H9 (cell line): ENCODE measurements around the gene TACR1. TPM values are rescaled to one million over a fixed set of nuclear protein-coding genes. Genes with fewer than 3 reads are reported as not detected.

Experiments
- DNase-seq: peaks from one replicate; pipeline ENCODE4 v3.0.0-alpha.2; 2017
- H2AFZ ChIP-seq: one replicate; pipeline ENCODE4 v1.6.1; 2013; ENCODE audit warnings: mild to moderate bottlenecking, low read length, control low read depth, moderate library complexity
- H2AK5ac ChIP-seq: 2 replicates; pipeline ENCODE4 v1.6.1; 2013; ENCODE audit warnings: low read length, control low read depth, mixed read lengths; ENCODE audit not compliant: insufficient read length
- H2BK120ac ChIP-seq: one replicate; pipeline ENCODE4 v1.6.1; 2013; ENCODE audit warnings: low read depth, mild to moderate bottlenecking, low read length, control low read depth, inconsistent platforms; ENCODE audit not compliant: poor library complexity, severe bottlenecking
- H2BK12ac ChIP-seq: 2 replicates; pipeline ENCODE4 v1.6.1; 2013; ENCODE audit warnings: low read length, control low read depth, mixed read lengths, low read depth; ENCODE audit not compliant: insufficient read length
- H2BK15ac ChIP-seq: 2 replicates; pipeline ENCODE4 v1.6.1; 2013; ENCODE audit warnings: low read depth, low read length, control low read depth
- H2BK20ac ChIP-seq: one replicate; pipeline ENCODE4 v1.6.1; 2013; ENCODE audit warnings: low read depth, mild to moderate bottlenecking, low read length, control low read depth, inconsistent platforms; ENCODE audit not compliant: poor library complexity, severe bottlenecking
- H2BK5ac ChIP-seq: 2 replicates; pipeline ENCODE4 v1.6.1; 2013; ENCODE audit warnings: low read length, control low read depth, mixed read lengths; ENCODE audit not compliant: insufficient read length
- H3K14ac ChIP-seq: 2 replicates; pipeline ENCODE4 v1.6.1; 2013; ENCODE audit warnings: low read length, control low read depth; ENCODE audit not compliant: insufficient read depth
- H3K18ac ChIP-seq: 2 replicates; pipeline ENCODE4 v1.6.1; 2013; ENCODE audit warnings: low read depth, mild to moderate bottlenecking, mixed read lengths, low read length, control low read depth; ENCODE audit not compliant: insufficient read length
- H3K23ac ChIP-seq: 2 replicates; pipeline ENCODE4 v1.6.1; 2013; ENCODE audit warnings: low read length, control low read depth, mixed read lengths, low read depth; ENCODE audit not compliant: insufficient read length
- H3K23me2 ChIP-seq: 2 replicates; pipeline ENCODE4 v1.6.1; 2013; ENCODE audit warnings: low read depth, mild to moderate bottlenecking, mixed read lengths, low read length, control low read depth; ENCODE audit not compliant: insufficient read length, poor library complexity, severe bottlenecking
- H3K27ac ChIP-seq: 2 replicates; pipeline ENCODE4 v1.5.1; 2013; ENCODE audit warnings: low read length, control low read depth, mixed read lengths, low read depth; ENCODE audit not compliant: insufficient read length
- H3K27me3 ChIP-seq: 2 replicates; pipeline ENCODE4 v1.6.1; 2013; ENCODE audit warnings: low read length, control low read depth, inconsistent platforms; ENCODE audit not compliant: insufficient read depth
- H3K4ac ChIP-seq: 2 replicates; pipeline ENCODE4 v1.6.1; 2013; ENCODE audit warnings: low read depth, mild to moderate bottlenecking, control low read depth, inconsistent platforms, low read length, moderate library complexity
- H3K4me1 ChIP-seq: 2 replicates; pipeline ENCODE4 v1.6.1; 2013; ENCODE audit warnings: low read length, control low read depth, inconsistent platforms; ENCODE audit not compliant: insufficient read depth
- H3K4me2 ChIP-seq: 2 replicates; pipeline ENCODE4 v1.6.1; 2013; ENCODE audit warnings: low read length, control low read depth, mixed read lengths; ENCODE audit not compliant: insufficient read length, insufficient read depth
- H3K56ac ChIP-seq: 2 replicates; pipeline ENCODE4 v1.6.1; 2013; ENCODE audit warnings: low read depth, mild to moderate bottlenecking, mixed read lengths, low read length, control low read depth; ENCODE audit not compliant: insufficient read length
- H3K79me1 ChIP-seq: 2 replicates; pipeline ENCODE4 v1.6.1; 2013; ENCODE audit warnings: low read depth, mild to moderate bottlenecking, moderate library complexity, low read length, control low read depth, inconsistent platforms; ENCODE audit not compliant: insufficient read depth, poor library complexity, severe bottlenecking
- H3K79me2 ChIP-seq: 2 replicates; pipeline ENCODE4 v1.6.1; 2013; ENCODE audit warnings: low read length, control low read depth, inconsistent platforms; ENCODE audit not compliant: insufficient read depth
- H3K9ac ChIP-seq: 2 replicates; pipeline ENCODE4 v1.6.1; 2013; ENCODE audit warnings: low read length, control low read depth, mixed read lengths; ENCODE audit not compliant: insufficient read length; ENCODE audit errors: extremely low read depth
- H3K9me3 ChIP-seq: one replicate; pipeline ENCODE4 v1.6.1; 2013; ENCODE audit warnings: low read depth, low read length, inconsistent platforms; ENCODE audit not compliant: control insufficient read depth
- H3T11ph ChIP-seq: one replicate; pipeline ENCODE4 v1.6.1; 2013; ENCODE audit warnings: mild to moderate bottlenecking, low read length, control low read depth, inconsistent platforms
- H4K20me1 ChIP-seq: one replicate; pipeline ENCODE4 v1.6.1; 2013; ENCODE audit not compliant: control insufficient read depth, insufficient read length, insufficient read depth
- H4K5ac ChIP-seq: 2 replicates; pipeline ENCODE4 v1.6.1; 2013; ENCODE audit warnings: low read depth, mild to moderate bottlenecking, mixed read lengths, low read length, control low read depth; ENCODE audit not compliant: insufficient read length
- H4K8ac ChIP-seq: replicated peaks from 2 replicates; pipeline ENCODE4 v1.6.1; 2013; ENCODE audit warnings: low read length, control low read depth, mixed read lengths, low read depth; ENCODE audit not compliant: insufficient read length
- H4K91ac ChIP-seq: 2 replicates; pipeline ENCODE4 v1.6.1; 2013; ENCODE audit warnings: low read depth, mild to moderate bottlenecking, moderate library complexity, mixed read lengths, low read length, control low read depth; ENCODE audit not compliant: insufficient read length
- H3K27ac Mint-ChIP-seq, 3 experiments: 2 replicates in 2 of 3; 3 replicates in 1 of 3; pipeline ENCODE4 v1.8.0; 2020 to 2021; ENCODE audit warnings: mixed read lengths in 3 of 3, mild to moderate bottlenecking in 1 of 3, moderate library complexity in 1 of 3
- H3K27me3 Mint-ChIP-seq: 2 replicates; pipeline ENCODE4 v1.8.0; 2021; ENCODE audit warnings: low read depth, mild to moderate bottlenecking, moderate library complexity, mixed read lengths
- H3K36me3 Mint-ChIP-seq, 3 experiments: 2 replicates in 2 of 3; 3 replicates in 1 of 3; pipeline ENCODE4 v1.8.0; 2020 to 2021; ENCODE audit warnings: low read depth in 3 of 3, mixed read lengths in 3 of 3; ENCODE audit not compliant: insufficient read depth in 1 of 3
- H3K4me1 Mint-ChIP-seq, 2 experiments: 2 replicates each; pipeline ENCODE4 v1.8.0; 2020; ENCODE audit warnings: mixed read lengths in 2 of 2
- H3K4me3 Mint-ChIP-seq, 2 experiments: 2 replicates in 1 of 2; 3 replicates in 1 of 2; pipeline ENCODE4 v1.8.0; 2020 to 2021; ENCODE audit warnings: mild to moderate bottlenecking in 2 of 2, mixed read lengths in 2 of 2, moderate library complexity in 1 of 2
- H3K9me3 Mint-ChIP-seq, 2 experiments: 2 replicates in 1 of 2; 3 replicates in 1 of 2; pipeline ENCODE4 v1.8.0; 2020; ENCODE audit warnings: mild to moderate bottlenecking in 2 of 2, mixed read lengths in 2 of 2, moderate library complexity in 1 of 2
- WGBS: extraction: QIAGEN DNeasy Blood & Tissue Kit; methylation state at CpG from one replicate; pipeline ENCODE4 v1.1.7; 2013; ENCODE audit warnings: missing lambda C conversion rate, low lambda C conversion rate, mixed read lengths; ENCODE audit not compliant: insufficient read length; ENCODE audit errors: extremely low coverage; 5-methylcytosine and 5-hydroxymethylcytosine counted together
- total RNA-seq: library from RNA; stranded (reverse); gene quantifications from 2 replicates; pipeline ENCODE4 v1.2.1, GENCODE V29; 2021
- TF ChIP-seq, protein P1 (sequence below): fragments of 200-600 bp; sonication (generic); conservative IDR thresholded peaks from 3 replicates; pipeline ENCODE4 v1.8.0; 2021; ENCODE audit warnings: antibody characterized with exemption, mild to moderate bottlenecking

The TACR1 gene
- total RNA-seq, 1 experiment from 2014 or later = 1.4 TPM

DNA sequence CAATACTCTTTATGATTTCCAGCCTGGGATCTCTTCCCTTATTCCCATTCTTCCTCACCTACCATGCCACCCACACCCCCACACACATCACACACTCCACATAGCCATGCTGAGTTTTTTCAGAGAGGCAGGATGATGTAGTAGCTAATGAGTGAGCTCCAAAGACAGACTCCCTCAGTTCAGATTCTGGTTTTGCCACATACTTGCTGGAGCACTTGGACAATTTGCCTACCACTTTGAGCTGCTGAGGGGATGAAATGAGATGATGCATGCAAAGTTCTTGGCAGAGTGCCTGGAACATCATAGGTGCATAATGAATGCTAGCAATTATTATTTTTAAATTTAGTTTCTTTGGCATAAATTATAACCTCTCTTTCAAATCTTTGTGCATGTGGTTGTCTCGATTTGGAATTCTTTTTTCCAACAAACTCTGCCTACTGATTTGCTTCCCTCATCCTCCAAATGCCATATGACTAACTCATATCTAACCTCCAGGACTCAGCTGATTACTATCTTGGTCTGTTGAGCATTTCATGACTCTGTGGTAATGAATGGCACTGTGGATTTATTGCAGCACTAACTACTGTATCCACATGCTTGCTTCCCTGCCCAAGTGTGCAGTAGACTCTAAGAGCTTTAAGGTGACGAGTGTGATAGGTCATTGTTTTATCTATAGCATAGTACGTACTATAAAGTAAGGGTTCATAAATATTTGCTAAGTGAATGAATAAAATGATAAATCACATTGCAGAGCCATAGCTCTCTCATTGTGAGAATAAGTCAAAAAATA is 99.1 kb downstream of the TACR1 start:
- H3T11ph ChIP-seq = no peak overlapping the region
- peaks cover 5 to 7% of the 10 kb centered on the region in 2 experiments for H3K9me3 Mint-ChIP-seq
- no peak overlapping the region for H3K9ac ChIP-seq
- H3K27ac Mint-ChIP-seq = no peak overlapping the region
- H3K27ac ChIP-seq = no peak overlapping the region
- no peak overlapping the region for H3K4me2 ChIP-seq
- no peak overlapping the region for H3K23ac ChIP-seq
- H4K91ac ChIP-seq = no peak overlapping the region
- no peaks in the 10 kb centered on the region for H3K79me1 ChIP-seq
- H2BK20ac ChIP-seq = no peak overlapping the region
- H3K14ac ChIP-seq = no peak overlapping the region
- peaks cover 3% of the 10 kb centered on the region; the same call in 1 of the 2 replicates for H3K4me1 ChIP-seq
- no peak overlapping the region for H3K4ac ChIP-seq
- H3K9me3 ChIP-seq = no peaks in the 10 kb centered on the region
- H4K20me1 ChIP-seq = no peaks in the 10 kb centered on the region
- H3K23me2 ChIP-seq = no peaks in the 10 kb centered on the region
- H3K27me3 Mint-ChIP-seq = peaks cover 2% of the 10 kb centered on the region
- no CpG with 5 or more reads among the region's 3 CpGs for WGBS
- H3K36me3 Mint-ChIP-seq = peaks cover 3 to 5% (median 4%) of the 10 kb centered on the region in 3 experiments
- H3K4me3 Mint-ChIP-seq = no peak overlapping the region
- no peaks in the 10 kb centered on the region for H3K27me3 ChIP-seq
- no peaks in the 10 kb centered on the region for H3K79me2 ChIP-seq
- H3K18ac ChIP-seq = no peak overlapping the region
- no peak overlapping the region for H2AFZ ChIP-seq
- H2BK5ac ChIP-seq = no peak overlapping the region
- H3K56ac ChIP-seq = no peak overlapping the region
- no peak overlapping the region for H4K5ac ChIP-seq
- H2BK120ac ChIP-seq = no peak overlapping the region
- TF ChIP-seq, protein P1, sequence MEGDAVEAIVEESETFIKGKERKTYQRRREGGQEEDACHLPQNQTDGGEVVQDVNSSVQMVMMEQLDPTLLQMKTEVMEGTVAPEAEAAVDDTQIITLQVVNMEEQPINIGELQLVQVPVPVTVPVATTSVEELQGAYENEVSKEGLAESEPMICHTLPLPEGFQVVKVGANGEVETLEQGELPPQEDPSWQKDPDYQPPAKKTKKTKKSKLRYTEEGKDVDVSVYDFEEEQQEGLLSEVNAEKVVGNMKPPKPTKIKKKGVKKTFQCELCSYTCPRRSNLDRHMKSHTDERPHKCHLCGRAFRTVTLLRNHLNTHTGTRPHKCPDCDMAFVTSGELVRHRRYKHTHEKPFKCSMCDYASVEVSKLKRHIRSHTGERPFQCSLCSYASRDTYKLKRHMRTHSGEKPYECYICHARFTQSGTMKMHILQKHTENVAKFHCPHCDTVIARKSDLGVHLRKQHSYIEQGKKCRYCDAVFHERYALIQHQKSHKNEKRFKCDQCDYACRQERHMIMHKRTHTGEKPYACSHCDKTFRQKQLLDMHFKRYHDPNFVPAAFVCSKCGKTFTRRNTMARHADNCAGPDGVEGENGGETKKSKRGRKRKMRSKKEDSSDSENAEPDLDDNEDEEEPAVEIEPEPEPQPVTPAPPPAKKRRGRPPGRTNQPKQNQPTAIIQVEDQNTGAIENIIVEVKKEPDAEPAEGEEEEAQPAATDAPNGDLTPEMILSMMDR = no peak
- DNase-seq = no peak
- no peak overlapping the region for H2BK12ac ChIP-seq
- no peak overlapping the region for H2AK5ac ChIP-seq
- H3K4me1 Mint-ChIP-seq = peaks cover 6 to 8% of the 10 kb centered on the region in 2 experiments
- no peak overlapping the region for H2BK15ac ChIP-seq
- no peak overlapping the region for H4K8ac ChIP-seq
